ENCODE results near the gene SELP.
A peak's percentile ranks its signal among the peaks of the same experiment; 100 is the strongest.

Gene SELP

DNA sequence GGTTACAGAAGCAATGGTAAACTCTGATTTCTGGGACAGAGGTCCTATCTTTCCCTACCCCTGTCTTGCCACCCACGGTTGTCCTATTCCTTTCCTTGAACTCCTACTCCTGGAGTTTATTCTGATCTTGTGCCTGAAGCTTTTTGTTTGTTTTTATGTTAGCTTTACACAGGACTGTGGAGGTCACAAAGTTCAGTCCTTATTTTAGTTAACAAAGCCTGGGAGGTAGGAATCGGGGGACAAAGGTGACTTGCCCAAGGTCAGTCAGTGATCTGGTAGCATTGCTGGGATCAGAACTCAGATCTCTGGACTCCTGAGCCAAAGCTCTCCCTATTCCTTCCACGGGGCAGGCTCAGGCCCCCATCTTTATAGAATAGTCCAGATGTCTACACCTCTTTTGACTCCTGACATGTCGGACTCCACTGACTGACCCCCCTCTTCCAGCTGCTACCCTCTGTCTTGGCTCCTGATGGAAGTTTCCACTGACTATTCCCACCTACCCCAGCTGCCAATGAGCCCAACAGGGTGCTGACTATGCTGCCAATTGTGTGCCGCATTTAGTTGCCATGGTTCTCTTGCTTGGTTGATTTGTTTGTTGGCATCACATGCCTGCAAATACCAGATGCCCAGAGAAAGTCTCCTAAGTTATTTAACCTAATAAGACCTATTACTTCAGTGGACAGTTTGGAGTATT lies 53.5 kb downstream of the SELP start:
- DNase-seq (ENCODE audit: low read depth) = no peak
- TF ChIP-seq, protein P1, sequence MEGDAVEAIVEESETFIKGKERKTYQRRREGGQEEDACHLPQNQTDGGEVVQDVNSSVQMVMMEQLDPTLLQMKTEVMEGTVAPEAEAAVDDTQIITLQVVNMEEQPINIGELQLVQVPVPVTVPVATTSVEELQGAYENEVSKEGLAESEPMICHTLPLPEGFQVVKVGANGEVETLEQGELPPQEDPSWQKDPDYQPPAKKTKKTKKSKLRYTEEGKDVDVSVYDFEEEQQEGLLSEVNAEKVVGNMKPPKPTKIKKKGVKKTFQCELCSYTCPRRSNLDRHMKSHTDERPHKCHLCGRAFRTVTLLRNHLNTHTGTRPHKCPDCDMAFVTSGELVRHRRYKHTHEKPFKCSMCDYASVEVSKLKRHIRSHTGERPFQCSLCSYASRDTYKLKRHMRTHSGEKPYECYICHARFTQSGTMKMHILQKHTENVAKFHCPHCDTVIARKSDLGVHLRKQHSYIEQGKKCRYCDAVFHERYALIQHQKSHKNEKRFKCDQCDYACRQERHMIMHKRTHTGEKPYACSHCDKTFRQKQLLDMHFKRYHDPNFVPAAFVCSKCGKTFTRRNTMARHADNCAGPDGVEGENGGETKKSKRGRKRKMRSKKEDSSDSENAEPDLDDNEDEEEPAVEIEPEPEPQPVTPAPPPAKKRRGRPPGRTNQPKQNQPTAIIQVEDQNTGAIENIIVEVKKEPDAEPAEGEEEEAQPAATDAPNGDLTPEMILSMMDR (IDR thresholded peaks at IDR 0.05; ENCODE audit: insufficient read depth, low read depth, low read length, missing control alignments) = no peak
- H3K4me3 ChIP-seq (ENCODE audit: low read length) = no peak overlapping the region

DNA sequence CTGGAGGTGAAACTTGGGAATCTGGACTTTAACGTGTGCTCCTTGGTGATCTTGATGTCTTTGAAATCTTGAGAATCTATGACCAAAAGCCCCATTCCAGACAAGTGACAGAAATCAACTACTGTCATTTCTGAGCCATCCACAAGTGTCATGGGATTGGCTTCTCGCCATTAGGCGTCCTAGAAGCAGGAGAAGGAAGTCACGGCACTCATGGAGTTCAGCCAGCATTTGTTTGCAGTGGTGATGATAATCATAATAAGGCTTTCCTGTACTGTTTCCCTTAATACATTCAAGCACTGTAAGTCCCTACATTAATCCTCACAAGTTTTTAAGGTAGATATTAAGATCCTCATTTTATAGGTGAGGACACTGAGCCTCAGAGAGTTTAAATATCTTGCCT lies 55.6 kb downstream of the SELP start:
- TF ChIP-seq, protein P1 (IDR thresholded peaks at IDR 0.05; ENCODE audit: insufficient read depth, low read depth, low read length, missing control alignments) = no peak
- no peak overlapping the region for H3K4me3 ChIP-seq (ENCODE audit: low read length)
- DNase-seq (ENCODE audit: low read depth) = no peak

DNA sequence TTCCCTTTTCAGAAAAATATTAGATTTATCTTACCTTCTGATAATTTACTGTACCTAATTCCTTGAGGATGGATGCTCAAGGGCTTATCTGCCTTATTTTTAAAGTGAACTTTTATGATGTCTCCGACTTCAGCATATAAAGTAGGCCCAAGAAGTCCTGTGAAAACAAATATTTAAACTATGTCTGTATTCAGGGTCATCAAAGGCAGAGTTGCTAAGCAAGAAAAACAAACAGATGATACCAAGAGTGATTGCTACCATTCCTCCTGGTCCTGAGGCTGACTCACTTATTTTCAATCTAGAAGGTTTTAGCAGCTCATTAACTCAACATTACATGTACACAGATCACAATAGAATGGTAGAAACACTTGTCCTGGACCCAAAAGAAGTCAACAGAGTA lies 57.7 kb downstream of the SELP start:
- H3K4me3 ChIP-seq (ENCODE audit: low read length) = no peak overlapping the region
- DNase-seq (ENCODE audit: low read depth) = peak; percentile 15
- TF ChIP-seq, protein P1 (IDR thresholded peaks at IDR 0.05; ENCODE audit: insufficient read depth, low read depth, low read length, missing control alignments) = no peak

DNA sequence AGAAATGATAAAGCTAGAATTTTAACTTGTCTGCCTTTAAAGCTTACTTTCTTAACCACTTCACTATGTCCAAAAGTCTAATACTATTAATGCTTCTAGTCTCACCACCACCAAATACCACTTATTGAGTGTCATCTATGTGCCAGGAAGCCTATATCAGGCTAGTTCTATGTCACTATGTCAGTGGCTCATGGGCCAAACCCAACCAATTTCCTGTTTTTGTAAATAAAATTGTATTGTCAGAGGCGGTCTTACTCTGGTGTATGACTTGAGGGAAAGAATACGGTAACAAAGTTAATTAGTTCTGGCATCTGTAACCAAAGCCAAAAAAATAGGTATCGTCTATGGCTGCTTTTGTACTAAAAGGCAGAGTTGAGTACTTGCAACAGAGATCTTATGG lies 58.5 kb downstream of the SELP start:
- DNase-seq (ENCODE audit: low read depth) = no peak
- no peak overlapping the region for H3K4me3 ChIP-seq (ENCODE audit: low read length)
- TF ChIP-seq, protein P1 (IDR thresholded peaks at IDR 0.05; ENCODE audit: insufficient read depth, low read depth, low read length, missing control alignments) = no peak

DNA sequence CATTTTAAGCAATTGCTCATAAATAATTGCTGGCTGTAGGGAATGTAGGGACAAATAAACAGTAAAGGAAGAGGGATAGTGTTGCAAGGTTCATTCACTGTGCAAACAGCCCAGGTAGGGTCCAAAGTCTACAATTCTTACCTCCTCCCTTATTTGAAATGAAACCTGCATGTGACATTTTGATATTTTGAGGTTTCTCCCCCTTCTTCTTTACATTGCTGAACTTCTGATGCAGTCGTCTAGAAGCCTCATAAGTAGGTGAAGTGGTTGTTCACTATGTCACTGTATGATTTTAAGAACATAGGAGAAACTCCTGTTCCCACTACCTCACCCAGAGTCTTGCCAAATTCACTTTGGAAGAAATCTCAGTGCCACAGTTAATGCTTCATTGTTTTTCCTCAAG lies 59.8 kb downstream of the SELP start:
- TF ChIP-seq, protein P1 (IDR thresholded peaks at IDR 0.05; ENCODE audit: insufficient read depth, low read depth, low read length, missing control alignments) = no peak
- no peak overlapping the region for H3K4me3 ChIP-seq (ENCODE audit: low read length)
- no peak for DNase-seq (ENCODE audit: low read depth)

DNA sequence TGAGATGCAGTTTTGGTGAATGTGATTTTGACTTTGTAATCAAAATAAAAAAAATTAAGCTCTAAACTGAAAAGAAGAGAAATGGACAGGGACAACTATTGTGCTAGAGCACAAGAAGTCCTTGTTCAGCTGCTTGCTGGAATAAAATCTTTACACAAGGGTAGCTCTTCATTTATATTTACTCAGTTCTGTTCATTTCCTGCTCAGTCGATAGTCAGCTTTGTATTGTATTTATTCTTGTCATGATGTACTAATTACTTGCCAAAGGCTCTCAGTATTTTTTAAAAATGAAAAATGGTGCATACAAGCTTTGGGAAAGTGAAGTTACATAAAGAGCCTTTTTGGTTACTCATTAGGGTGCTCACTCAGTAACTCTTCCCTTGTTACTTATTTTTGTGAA lies 61.4 kb downstream of the SELP start:
- H3K4me3 ChIP-seq (ENCODE audit: low read length) = no peak overlapping the region
- TF ChIP-seq, protein P1 (IDR thresholded peaks at IDR 0.05; ENCODE audit: insufficient read depth, low read depth, low read length, missing control alignments) = no peak
- no peak for DNase-seq (ENCODE audit: low read depth)
